ENCODE measurements around the gene NXNL1.
"Not testable (repeated sequence)": the region's sequence is repeated elsewhere in the genome, so short reads cannot be mapped to it uniquely, and the experiment has no call there.

The NXNL1 gene, protein sequence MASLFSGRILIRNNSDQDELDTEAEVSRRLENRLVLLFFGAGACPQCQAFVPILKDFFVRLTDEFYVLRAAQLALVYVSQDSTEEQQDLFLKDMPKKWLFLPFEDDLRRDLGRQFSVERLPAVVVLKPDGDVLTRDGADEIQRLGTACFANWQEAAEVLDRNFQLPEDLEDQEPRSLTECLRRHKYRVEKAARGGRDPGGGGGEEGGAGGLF

DNA sequence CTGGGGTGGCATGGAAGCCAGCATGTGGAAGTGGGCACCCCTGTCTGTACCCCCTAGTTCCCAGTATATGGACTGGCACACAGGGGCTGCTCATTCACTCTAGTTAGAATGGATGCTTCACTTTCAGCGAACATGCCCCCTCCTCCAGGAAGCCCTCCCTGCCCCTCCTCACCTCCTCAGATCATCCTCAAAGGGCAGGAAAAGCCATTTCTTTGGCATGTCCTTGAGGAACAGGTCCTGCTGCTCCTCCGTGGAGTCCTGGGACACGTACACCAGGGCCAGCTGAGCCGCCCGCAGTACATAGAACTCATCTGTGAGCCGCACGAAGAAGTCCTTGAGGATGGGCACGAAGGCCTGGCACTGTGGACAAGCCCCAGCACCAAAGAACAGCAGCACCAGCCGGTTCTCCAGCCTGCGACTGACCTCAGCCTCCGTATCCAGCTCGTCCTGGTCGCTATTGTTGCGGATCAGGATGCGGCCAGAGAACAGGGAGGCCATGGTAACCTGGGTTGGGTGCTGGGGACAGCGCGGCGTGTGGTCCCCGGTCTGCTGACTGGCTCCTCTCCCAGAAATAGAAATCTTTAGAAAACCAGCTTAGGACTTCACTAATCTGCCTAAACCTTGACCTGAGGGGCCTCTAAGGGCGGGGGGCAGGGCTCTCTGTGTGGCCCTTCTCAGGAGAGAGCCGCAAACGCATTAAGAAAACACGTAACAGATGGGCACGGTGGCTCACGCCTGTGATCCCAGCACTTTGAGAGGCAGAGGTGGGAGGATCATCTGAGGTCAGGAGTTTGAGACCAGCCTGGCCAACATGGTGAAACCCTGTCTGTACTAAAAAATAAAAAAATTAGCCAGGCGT is at the start of gene NXNL1:
Gene NXNL1 (minus strand): TSS at position 555 of the 859 bp plus-strand sequence. CDS start 57 bp downstream, at position 498.
- no peak for DNase-seq

DNA sequence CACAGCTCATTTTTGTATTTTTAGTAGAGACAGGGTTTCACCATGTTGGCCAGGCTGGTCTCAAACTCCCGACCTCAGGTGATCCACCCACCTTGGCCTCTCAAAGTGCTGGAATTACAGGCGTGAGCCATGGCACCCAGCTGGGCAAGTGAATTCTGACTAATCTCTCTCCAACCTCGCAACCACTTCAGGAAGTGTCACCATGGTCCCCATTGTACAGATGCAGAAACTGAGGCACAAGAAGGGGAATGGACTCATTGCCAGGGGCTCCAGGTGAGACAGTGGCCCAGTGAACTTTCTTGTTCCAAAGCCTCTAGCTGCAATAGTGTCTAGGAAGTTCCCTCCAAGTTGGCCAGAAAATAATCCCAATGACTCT is 47.8 kb upstream of the NXNL1 start:
- DNase-seq: not testable (repeated sequence)

DNA sequence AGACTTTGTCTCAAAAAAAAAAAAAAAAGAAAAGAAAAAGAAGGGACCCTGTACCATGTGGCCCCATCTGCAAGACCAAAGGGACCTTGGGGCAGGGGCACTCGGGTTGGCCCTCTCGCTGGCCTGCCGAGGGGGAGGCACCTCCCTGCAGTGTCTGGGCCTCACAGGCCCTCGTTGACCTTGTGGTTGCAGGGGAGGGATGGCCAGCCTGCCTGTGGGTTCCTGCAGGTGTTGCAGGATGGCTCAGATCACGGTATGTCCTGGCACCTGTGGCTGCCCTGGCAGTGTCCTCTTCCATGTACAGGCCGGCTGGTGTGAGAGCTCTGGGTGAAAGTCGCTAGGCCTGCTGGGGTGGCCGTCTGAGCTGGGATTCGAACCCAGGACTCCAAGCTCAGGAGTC is 46.0 kb upstream of the NXNL1 start:
- no peak for DNase-seq

DNA sequence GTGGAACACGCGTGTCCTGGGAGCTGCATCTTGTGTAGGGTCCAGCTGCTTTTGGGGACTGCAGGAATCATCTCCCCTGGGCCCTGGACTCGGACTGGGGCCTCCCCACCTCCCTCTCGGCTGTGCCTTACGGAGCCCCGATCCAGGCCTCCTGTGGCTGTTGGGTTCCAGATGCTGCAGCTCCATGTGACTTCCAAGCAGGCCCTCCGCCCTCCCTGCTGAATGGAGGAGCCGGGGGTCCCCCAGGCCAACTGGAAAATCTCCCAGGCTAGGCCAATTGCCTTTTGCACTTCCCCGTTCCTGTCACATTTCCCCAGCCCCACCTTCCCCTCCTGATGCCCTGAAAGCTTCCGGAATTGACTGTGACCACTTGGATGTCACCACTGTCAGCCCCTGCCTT is 44.5 kb upstream of the NXNL1 start:
- DNase-seq: no peak

DNA sequence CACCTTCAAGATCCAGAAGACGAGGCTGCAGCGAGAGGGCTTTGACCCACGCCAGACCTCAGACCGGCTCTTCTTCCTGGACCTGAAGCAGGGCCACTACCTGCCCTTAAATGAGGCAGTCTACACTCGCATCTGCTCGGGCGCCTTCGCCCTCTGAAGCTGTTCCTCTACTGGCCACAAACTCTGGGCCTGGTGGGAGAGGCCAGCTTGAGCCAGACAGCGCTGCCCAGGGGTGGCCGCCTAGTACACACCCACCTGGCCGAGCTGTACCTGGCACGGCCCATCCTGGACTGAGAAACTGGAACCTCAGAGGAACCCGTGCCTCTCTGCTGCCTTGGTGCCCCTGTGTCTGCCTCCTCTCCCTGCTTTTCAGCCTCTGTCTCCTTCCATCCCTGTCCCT is 43.7 kb upstream of the NXNL1 start:
- no peak for DNase-seq

DNA sequence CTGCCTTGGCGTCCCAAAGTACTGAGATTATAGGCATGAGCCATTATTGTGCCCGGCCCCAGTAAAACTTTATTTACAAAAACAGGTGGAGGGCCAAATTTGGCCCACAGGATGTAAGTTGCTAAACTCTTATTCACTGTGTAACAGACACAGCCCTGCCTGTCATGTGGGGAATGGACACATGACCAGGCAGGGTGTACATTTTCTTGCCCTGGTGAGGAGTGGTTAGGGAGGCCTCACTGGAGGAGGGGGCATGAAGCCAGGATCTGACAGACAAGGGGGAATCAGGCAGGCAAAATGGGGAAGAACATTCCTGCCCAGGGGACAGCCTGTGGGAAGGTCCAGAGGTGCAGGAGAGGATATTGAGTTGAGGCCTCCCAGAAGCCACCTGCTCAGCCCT is 43.3 kb upstream of the NXNL1 start:
- no peak for DNase-seq

DNA sequence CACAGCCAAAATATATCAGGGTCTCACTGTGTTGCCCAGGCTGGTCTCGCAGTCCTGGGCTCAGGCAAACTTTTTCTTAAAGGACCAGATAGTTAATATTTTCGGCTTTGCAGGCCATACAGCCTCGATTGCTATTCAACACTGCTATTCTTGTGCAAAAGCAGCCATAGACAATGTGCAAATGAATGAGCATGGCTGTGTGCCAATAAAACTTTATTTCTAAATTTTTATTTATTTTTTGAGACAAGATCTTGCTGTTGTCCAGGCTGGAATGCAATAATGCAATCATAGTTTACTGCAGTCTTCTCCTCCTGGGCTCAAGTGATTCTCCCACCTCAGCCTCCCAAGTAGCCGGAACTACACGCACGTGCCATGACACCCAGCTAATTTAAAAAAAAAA is 42.5 kb upstream of the NXNL1 start:
- no peak for DNase-seq

DNA sequence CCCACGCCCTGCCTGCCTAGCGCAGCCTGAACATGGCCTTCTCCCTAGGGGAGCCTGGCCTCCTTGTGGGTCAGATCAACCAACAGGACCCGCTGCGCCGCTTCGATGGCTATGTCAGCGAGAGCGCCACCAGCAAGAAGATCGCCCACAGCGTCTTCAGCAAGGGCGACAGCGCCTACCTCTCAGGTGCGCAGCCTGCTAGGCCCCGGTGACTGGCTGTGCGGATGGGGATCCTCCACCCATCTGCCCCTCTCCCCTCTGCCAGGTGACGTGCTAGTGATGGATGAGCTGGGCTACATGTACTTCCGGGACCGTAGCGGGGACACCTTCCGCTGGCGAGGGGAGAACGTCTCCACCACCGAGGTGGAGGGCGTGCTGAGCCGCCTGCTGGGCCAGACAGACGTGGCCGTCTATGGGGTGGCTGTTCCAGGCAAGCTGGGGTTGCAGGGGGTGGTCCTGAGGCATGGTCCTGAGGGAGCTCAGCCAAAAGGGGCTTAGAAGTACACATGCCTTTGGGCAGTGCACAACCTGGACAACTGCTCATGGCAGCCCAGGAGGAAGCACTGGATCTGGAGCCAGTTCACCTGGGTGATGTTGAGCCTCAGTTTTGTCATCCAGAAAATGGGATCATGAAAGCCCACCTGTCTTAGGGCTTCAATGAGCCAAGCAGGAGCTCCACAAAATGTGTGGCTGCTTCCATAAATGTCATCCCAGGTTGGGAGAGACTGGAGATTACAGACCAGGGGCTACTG is 39.9 kb upstream of the NXNL1 start:
- no peak for DNase-seq

DNA sequence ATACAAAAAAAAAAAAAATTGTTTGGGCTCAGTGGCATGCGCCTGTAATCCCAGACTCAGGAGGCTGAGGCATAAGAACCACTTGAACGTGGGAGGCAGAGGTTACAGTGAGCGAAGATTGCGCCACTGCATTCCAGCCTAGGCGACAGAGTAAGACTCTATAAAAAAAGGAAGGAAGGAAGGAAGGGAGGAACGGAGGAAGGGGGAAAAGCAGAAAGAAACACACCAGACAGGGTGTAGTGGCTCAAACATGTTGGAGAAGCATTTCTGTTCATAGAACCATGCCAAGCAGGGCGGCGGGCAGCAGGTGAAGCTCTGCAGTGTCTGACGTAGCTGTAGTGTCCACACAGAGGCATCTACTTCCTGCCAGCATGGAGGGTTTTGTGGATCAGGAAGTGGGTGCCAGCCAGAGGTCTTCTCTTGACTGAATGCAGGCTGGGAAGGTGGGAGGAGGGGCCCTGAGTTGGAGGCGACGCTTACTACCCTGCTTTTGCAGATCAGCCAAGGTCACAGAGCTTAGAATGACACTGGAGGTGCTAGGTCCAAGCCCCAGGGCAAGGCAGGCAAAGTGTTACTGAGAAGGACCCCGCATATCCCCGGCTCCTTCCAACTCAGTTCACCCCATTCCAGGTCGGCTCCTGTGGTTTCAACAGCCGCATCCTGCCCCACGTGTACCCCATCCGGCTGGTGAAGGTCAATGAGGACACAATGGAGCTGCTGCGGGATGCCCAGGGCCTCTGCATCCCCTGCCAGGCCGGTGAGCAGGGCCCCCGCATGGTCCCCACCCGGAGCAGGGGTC is 39.1 kb upstream of the NXNL1 start:
- DNase-seq: peak in 1 of 2 experiments; percentile 22

DNA sequence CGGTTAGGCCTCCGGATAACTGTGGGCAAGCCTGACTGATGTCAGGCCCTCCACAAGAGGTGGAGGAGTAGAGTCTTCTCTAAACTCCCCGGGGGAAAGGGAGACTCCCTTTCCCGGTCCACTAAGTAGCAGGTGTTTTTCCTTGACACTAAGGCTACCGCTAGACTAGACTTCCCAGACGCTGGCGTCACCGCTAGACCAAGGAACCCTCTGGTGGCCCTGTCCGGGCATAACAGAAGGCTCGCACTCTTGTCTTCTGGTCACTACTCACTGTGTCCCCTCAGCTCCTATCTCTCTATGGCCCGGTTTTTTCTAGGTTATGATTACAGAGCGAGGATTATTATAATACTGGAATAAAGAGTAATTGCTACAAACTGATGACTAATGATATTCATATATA is 38.3 kb upstream of the NXNL1 start:
- DNase-seq: not testable (repeated sequence)

DNA sequence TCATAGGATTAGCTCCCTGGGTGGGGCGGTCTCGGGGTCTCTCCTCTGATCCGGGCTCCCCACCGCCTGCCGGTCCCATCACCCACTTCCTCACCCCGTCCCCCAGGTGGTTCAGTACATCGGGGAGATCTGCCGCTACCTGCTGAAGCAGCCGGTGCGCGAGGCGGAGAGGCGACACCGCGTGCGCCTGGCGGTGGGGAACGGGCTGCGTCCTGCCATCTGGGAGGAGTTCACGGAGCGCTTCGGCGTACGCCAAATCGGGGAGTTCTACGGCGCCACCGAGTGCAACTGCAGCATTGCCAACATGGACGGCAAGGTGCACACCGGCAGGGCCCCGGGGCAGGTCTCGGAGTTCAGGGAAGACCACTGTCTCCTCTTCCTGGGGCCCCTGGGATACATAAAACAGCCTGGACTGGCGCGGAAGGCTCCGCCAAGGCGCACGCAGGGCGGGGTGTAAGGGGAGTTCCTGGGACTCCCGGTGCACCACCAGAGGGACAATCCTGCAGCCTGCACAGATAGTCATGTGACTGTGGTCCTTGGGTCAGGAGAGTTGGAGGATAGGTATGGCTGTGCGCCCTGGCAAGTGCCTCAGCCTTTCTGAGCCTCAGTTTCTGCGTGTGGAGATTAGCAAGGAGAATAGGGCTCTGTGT is 36.5 kb upstream of the NXNL1 start:
- DNase-seq: no peak

DNA sequence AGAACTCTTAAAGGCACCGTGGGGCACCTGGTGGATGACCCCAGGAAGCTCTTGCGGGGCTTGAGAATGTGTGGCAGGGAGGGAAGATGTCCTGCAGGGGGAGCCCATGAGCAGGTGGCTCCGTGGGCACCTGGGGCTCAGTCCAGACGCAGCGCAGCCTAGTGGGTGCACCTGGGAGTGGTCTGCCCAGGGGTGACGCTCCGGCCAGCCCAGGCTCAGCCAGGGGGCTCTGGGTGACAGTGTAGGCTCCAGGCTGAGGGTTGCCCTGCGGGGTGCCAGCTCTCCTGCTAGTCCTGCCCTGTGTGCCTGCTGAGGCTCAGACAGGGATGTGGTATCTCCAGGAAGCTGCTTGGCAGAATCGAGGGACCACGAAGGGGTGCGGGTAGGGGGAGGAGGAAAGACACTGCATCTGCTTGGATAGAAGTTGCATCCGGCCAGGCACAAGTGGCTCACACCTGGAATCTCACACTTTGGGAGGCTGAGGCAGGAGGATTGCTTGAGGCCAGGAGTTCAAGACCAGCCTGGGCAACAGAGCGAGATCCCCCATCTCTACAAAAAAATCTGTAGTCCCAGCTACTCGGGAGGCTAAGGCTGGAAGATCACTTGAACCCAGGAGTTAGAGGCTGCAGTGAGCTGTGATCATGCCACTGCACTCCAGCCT is 35.7 kb upstream of the NXNL1 start:
- DNase-seq: peak; percentile 13 to 42

DNA sequence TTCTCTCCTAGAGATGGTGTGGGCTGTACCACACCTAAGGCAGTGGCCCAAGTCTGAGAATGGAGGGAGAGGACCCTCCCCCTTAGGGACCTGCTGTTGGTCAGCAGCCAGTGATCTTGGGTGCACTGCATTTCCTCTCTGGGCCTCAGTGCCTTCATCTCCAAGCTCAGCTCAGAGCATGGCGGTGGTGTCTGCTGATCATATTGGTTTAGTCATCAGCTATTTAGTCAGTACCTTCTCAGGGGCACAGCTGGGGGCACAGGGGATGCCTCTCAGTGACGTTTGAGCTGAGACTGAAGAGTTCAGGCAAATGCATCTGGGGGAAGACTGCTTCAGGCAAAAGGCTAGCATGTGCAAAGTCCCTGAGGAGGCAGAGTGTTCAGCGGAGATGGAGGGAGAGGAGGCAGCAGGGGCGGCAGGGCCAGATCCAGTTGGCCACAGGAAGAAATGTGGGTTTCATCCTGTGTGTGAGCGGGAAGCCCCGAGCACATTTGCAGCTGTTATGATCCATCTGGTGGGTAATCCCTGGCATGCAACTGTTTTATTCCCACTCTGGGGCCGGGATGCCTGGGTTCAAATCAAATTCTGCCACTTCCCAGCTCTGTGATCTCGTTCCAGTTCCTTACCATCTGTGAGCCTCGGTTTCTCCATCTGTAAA is 35.0 kb upstream of the NXNL1 start:
- no peak for DNase-seq

DNA sequence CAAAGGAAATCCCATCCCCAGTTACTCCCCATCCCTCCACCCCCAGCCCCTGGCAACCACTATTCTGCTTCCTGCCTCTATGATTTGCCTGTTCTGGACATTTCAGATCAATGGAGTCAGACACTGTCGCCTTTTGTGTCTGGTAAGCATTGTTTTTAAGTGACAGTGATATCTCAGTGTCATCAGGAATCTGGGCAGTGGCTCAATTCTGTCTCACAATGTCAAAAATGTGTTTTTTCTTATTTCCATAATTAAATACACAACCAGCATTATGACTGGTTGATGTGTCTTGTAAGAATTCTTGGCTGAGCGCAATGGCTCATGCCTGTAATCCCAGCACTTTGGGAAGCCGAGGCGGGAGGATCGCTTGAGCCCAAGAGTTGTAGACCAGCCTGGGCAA is 30.6 kb upstream of the NXNL1 start:
- DNase-seq: no peak

DNA sequence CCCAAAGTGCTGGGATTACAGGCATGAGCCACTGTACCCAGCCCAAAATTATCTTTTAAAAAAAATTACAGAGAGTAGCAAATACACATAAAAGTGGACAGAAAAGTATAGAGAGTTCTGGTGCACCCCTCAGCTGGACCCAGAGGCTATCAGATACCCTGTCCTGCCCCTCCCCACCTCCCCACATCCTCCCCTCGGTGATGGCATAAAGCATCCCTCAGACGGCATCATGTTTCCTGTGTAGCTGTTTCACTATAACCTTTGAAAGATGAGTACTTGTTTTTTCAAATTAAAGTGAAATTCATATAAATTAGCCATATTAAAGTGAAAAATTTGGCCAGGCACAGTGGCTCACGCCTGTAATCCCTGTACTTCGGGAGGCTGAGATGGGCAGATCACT is 29.7 kb upstream of the NXNL1 start:
- DNase-seq: no peak

DNA sequence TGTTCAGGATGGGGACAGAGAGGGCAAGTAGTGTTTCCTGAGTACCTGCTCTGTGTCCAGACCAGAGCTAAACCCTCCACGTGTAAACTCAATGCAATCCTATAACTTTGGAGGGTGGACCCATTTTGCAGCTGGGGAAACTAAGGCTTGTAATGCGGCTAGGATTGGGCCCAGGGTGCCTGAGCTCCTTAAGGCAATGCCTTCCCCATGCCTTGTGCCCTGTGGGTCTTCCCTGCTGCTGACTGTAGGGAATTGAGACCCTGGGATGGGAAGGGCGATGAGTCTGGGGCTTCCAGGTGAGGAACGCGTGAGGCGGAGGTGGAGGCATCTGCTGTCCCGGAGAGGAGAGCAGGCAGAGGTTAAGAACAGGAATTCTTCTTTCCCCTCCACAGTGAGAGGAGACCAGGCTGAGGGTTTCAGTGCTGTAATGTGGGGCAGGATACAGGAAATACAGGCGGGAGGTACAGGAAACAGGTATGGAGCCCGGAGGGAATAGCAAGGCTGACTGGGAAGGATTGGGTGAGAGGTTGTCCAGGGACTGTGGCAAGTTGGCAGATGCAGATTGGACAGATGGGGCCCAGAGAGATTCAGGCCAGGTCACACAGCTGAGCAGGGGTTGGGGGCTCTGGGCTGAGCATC is 28.8 kb upstream of the NXNL1 start:
- DNase-seq: no peak

DNA sequence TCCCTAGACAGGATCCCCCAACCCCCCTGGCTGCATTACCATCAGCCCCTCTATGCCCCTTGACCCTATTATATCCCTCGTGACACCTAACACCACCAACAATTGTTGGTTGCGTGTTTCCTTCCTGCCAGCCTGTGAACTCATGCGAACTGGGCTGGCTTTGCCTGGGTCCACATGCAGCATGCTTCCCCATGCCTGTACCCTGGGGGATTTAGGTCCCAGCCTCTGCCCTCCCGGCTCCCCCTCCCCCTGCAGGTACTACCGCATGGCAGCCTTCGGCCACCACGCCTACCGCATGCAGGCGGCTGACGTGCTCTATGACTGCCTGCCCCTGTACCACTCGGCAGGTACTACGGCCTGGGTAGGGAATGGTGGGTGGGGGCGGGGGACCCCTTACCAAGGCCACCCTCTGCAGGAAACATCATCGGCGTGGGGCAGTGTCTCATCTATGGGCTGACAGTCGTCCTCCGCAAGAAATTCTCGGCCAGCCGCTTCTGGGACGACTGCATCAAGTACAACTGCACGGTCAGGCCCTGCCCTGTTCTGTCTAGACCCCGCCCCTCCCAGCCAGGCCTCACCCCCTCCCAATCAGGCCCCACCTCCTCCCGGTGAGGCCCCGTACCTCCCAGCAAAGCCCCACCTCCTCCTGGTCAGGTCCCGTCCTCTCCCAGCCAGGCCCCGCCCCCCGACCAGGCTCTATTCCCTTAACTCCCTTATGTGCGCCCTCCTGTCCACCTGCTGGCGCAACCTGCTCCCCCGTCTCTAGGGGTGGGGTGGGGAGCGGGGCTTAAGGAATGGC is 28.1 kb upstream of the NXNL1 start:
- peak; percentile 33 to 40 for DNase-seq

DNA sequence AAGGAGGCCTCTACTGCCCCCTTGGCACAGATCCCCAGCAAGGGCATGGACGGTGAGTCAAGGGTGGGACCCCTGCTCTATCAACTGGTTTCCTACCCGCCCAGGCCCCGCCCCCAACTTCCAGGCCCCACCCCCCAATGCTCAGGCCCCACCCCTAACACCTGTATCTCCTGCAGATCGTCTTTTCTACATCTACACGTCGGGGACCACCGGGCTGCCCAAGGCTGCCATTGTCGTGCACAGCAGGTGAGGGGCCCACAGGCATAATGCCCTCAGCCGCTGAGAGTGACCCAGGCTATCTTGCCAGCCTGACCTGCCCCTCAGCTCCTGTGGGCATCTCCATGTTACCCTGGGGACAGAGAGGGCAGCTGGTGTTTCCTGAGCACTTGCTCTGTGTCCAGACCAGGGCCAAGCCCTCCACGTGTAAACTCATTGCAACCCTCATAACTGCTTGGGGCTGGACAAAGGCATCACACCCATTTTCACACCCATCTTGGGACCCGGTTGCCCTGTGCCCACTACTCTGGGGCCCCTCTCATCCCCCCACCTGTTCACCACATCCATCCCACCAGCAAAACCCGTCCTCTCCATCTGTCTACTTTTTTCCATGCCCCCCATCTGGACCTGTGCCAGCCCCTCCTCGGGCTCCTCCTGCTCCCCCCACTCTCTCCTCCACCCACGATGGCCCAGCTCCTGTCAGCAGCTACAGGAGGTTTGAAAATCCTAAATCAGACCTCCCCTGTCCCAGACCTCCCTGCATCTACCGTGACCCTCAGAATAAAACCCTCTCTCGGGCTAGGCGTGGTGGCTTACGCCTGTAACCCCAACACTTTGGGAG is 26.8 kb upstream of the NXNL1 start:
- no peak for DNase-seq
